Dermis lymphatic vessel endothelial cell (primary cell): Measurements from ENCODE around the gene SCARB2. TPM values are rescaled to one million over a fixed set of nuclear protein-coding genes. Genes with fewer than 3 reads are reported as not detected.

Experiments used
- total RNA-seq: library from RNA; depleted of rRNA; stranded (reverse); fragments of >200 nt; gene quantifications from 2 replicates; pipeline ENCODE4 v1.2.1, GENCODE V29; 2014

Gene SCARB2, protein sequence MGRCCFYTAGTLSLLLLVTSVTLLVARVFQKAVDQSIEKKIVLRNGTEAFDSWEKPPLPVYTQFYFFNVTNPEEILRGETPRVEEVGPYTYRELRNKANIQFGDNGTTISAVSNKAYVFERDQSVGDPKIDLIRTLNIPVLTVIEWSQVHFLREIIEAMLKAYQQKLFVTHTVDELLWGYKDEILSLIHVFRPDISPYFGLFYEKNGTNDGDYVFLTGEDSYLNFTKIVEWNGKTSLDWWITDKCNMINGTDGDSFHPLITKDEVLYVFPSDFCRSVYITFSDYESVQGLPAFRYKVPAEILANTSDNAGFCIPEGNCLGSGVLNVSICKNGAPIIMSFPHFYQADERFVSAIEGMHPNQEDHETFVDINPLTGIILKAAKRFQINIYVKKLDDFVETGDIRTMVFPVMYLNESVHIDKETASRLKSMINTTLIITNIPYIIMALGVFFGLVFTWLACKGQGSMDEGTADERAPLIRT
- total RNA-seq: 202 and 274 TPM in 2 replicates

DNA sequence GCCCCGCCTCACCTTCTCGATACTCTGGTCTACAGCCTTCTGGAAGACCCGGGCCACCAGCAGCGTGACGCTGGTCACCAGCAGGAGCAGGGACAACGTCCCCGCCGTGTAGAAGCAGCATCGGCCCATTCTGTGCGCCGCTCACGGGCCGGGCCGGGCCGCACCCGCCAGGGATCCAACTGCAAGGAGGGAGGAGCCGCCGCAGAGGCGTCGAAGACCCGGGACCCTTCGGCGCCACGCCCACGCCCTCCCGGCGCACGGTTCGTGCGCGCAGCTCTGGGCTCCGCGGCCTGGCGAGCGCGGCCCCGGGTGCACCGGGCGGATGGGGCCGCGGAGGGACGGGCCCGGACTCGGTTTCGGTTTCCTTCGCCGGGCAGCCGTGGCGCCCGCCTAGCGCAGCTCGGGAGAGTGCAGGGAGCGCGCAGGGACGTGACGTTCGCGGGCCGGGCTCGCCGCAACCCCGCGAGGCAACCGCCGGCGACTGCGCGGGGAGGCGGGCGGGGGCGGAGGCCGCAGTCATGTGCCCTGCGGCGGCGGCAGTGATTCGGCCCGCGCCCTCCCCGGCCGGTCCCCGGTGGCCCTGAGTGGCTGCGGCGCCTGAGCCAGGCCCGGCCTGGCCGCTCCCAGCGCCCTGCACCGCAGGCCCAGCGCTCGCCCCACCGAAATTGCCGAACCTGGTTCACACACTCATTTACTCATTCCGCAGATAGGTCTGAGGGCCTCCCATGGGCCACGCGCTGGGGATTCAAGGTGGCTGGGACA lies at the start of gene SCARB2:
SCARB2 (minus strand) TSS at position 410 of the 762 bp plus-strand sequence; CDS start at position 129, 281 bp downstream.

DNA sequence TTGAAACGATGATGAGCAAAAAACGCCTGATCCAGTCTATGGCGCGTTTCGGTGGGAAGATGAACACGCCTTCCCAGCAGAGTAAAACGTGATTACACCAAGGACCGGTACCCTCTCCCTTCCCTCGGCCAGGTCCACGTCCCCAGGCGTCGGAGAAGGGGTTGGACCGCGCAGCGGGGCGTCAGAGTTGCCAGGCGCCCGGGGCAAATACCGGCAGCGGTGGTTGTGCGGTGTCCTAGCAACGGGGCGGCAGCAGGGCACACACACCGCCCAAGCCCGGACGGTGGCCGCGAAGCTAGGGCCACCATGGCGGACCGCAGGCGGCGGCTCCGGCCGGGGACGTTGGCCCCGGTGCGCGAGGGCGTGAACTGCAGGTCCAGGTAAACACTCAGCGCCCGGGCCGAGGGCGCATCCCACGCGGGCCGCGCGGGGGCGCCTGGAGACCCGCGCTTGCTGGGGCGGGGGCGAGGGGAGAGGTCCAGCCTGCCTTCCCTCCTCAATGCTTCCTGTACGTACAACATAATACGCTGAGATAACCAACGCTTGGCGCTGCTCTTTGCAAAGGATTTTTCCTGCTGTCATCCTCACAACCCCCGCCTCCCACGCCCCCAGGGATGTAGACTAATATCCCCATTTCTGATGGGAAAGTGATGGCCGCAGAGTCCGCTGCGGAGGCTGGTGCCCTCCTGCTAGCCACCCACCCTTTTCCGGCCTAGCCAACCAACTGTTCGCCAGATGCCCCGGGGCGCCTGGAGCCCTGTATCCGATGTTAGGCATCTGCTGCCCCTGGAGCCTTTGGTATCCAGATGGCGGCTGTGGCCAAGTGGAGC lies 38.0 kb upstream of the SCARB2 start, which contains the start of gene FAM47E:
FAM47E (plus strand) TSS at position 281 of the 830 bp plus-strand sequence; CDS start at position 307, 26 bp downstream.

DNA sequence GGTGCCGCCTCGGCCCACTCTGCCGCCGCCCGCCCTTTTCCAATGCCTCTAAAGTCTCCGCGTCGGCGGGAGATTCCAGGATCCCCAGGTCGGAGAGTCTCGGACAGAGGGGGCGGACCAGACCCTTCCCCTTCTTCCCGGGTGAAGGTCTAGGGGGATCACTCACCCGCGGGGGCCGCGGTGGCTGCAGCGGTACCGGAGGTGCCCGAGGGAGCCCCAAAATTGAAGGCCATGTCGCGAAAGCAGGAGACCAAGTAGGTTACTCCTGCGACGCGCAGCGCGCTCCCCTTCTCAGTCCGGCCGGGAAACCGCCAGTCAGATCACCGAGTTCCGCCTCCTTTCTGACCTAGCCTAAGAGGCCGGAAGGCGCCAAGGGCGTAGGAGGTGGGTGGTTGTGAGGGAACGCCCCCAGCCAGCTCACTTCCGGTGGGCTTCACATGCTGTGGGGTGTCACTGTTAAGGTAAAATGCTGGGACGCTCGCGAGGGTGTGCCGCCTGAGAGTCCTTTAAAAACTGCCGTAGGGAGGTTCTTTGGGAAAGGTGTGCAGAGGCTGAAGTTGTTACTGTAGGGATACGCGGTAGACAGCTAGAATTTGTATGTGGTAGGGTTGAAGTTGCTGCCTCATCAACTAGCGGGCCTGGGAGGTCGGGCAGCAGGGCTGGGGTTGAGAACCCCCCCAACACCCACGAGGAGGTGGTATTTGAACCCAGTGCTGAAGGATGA lies 65.3 kb downstream of the SCARB2 start, which contains the start of gene NUP54:
NUP54 (minus strand) TSS at position 256 of the 724 bp plus-strand sequence; CDS start at position 233, 23 bp downstream.

Other genes starting within 250 kb of the SCARB2 start
- gene SDAD1, start 222.9 kb downstream of the SCARB2 start, total RNA-seq: 19.6 and 28.5 TPM in 2 replicates
- not detected in 2 replicates for gene CXCL9, start 206.3 kb downstream of the SCARB2 start, total RNA-seq
- gene CXCL10, start 190.3 kb downstream of the SCARB2 start, total RNA-seq: not detected in 2 replicates
- not detected in 2 replicates for gene CXCL11, start 177.8 kb downstream of the SCARB2 start, total RNA-seq
- not detected in 2 replicates for gene ART3, start 139.1 kb downstream of the SCARB2 start, total RNA-seq
- 43.7 and 53.5 TPM in 2 replicates for gene NUP54, start 65.4 kb downstream of the SCARB2 start, total RNA-seq
- 0.17 and 0.22 TPM in 2 replicates for gene FAM47E, start 37.9 kb upstream of the SCARB2 start, total RNA-seq
- 0.98 and 2.0 TPM in 2 replicates for gene STBD1, start 92.9 kb upstream of the SCARB2 start, total RNA-seq
- not detected in 2 replicates for gene CCDC158, start 207.3 kb upstream of the SCARB2 start, total RNA-seq
- 0.17 and 0.22 TPM in 2 replicates for gene SHROOM3, start 221.4 kb upstream of the SCARB2 start, total RNA-seq